Mucosa of stomach (tissue), 1 donor: Measurements from ENCODE around the gene KATNAL1.

Experiments used
- H3K27me3 ChIP-seq: one replicate; pipeline ENCODE4 v1.7.0; 2013; ENCODE audit warnings: mild to moderate bottlenecking, low read length; ENCODE audit not compliant: control insufficient read depth, insufficient read depth
- H3K36me3 ChIP-seq: one replicate; pipeline ENCODE4 v1.7.0; 2013; ENCODE audit warnings: low read length; ENCODE audit not compliant: control insufficient read depth, insufficient read depth
- H3K4me1 ChIP-seq: one replicate; pipeline ENCODE4 v1.7.0; 2013; ENCODE audit warnings: mild to moderate bottlenecking, low read length; ENCODE audit not compliant: control insufficient read depth, insufficient read depth
- H3K4me3 ChIP-seq: one replicate; pipeline ENCODE4 v1.7.0; 2013; ENCODE audit warnings: low read length
- H3K9ac ChIP-seq: one replicate; pipeline ENCODE4 v1.7.0; 2013; ENCODE audit warnings: mild to moderate bottlenecking, low read length, moderate library complexity
- H3K9me3 ChIP-seq: one replicate; pipeline ENCODE4 v1.7.0; 2013; ENCODE audit warnings: mild to moderate bottlenecking, low read length, moderate library complexity; ENCODE audit not compliant: control insufficient read depth
- donor health status: Pancreatic carcinoma.

The KATNAL1 gene

DNA sequence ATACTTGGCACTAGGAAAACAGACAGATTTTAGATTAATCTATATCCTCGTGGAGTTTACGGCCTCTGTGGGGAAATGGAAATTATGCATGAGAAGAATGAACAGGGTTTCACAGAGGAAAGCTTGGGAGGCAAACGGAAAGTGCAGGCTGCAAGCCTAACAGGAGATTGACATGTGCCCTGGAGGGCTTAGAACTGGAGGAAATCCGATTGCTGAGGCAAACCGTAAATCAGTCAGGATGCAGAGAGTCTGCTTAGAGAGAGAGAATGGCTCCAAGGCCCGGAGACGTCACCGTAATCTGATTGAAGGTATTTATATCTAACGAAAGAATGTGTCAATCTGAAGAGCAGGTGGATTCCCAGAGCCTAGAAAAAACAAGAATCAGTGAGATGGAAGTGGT is 143.2 kb downstream of the KATNAL1 start:
- Histone ChIP-seq H3K27me3 (no peaks in the 10 kb centered on the region), H3K4me1 (no peaks in the 10 kb centered on the region), H3K4me3 (no peak overlapping the region), H3K36me3 (no peaks in the 10 kb centered on the region), H3K9ac (no peak overlapping the region), H3K9me3 (no peaks in the 10 kb centered on the region)

DNA sequence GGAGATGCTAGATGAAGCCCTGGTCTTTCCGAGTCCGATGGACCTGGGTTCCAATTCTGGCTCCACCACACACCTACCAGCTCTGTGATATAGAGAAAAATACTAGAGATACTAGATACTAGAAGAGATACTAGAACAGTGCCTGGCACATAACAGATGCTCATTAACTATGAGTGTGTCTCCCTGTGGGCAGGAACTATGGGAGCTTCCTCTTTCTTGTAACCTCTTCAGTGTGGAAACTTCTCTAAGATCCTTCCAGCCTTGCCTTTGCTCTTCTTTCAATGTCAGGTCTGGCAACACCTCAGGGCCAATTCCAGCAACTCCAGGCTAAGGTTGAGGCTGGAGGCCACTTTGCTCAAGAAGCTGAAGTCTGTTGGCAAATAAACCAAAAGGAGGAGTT is 143.9 kb downstream of the KATNAL1 start:
- Histone ChIP-seq H3K27me3 (no peaks in the 10 kb centered on the region), H3K4me1 (no peaks in the 10 kb centered on the region), H3K9ac (no peak overlapping the region), H3K36me3 (no peaks in the 10 kb centered on the region), H3K4me3 (no peak overlapping the region), H3K9me3 (no peaks in the 10 kb centered on the region)

DNA sequence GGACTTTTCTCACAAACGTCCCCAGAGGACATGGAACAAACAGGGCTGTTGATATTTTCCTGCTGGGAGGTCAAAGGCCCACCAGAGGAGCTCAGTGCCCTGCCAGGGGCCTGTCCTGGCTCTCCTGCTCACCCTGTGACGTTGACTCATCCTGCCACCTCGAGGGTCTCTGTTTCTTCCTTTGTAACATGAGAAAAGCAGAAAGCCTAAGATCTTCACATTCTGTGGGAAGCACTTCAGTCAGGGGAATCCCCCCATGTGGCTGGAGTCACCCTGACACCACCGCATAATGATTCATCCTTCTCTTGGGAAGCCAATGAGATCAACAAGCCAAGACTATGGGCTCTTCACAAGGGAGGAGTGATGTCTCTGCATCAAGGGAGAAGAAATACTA is 147.9 kb downstream of the KATNAL1 start:
- Histone ChIP-seq H3K4me3 (no peak overlapping the region), H3K27me3 (no peaks in the 10 kb centered on the region), H3K9me3 (no peaks in the 10 kb centered on the region), H3K4me1 (no peaks in the 10 kb centered on the region), H3K9ac (no peak overlapping the region), H3K36me3 (no peaks in the 10 kb centered on the region)

DNA sequence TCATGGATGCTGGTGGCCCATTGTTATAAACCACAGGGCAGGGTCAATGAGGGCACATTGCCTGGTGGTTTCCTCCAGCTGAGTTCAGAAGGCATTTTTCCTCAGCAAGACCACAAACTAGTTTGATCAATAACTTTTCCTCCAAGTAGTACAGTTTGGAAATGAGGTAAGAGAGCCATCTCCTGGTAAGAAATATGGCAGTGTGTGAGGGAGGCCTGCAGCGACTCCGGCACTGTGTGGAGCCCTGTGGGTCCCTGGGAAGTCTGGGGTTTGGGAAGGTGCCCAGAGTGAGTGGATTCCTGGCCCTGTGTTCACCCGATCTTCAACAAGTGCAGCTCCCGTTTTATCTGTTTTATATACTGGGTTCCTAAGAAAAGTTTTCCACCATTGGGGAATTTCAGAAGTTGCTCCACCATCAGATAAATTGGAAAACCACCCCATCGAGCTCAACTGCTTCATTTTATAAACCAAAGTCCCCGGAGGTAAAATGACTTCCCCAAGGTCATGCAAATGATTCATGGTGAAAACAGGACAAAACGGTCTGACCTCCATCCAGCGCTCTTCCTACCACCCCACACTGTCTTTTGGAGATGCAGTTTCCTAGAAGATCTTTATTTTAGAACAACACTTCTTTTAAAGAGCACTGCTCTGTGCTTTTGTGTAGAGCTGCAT is 148.4 kb downstream of the KATNAL1 start:
- H3K9me3 ChIP-seq: no peaks in the 10 kb centered on the region

DNA sequence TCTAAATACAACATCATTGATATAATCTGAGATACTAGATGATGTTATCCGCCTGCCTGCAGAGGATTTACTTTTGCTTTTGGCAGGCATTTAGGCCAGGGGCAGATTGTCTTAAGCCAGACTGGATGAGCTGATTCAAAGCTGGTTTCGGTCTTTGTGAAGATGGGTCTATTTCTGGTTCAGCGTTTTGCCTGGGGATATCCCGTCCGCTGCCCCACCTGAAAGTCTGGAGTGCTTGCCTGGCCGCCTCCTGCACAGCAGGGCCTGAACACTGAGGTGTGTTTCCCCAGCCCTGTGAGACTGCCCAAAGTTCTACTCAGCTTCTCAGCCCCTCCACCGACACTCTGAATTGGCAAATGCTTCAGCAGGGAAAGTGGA is 149.7 kb downstream of the KATNAL1 start:
- no peak overlapping the region for H3K4me3 ChIP-seq
- H3K27me3 ChIP-seq: peaks cover 5% of the 10 kb centered on the region
- H3K9ac ChIP-seq: no peak overlapping the region
- H3K36me3 ChIP-seq: no peaks in the 10 kb centered on the region
- no peaks in the 10 kb centered on the region for H3K9me3 ChIP-seq
- H3K4me1 ChIP-seq: no peaks in the 10 kb centered on the region

More for the DNA sequence above, 148.4 kb downstream of the KATNAL1 start:
- Histone ChIP-seq H3K4me3 (no peak overlapping the region), H3K27me3 (peaks cover 4% of the 10 kb centered on the region), H3K4me1 (no peaks in the 10 kb centered on the region), H3K9ac (no peak overlapping the region), H3K36me3 (no peaks in the 10 kb centered on the region)

DNA sequence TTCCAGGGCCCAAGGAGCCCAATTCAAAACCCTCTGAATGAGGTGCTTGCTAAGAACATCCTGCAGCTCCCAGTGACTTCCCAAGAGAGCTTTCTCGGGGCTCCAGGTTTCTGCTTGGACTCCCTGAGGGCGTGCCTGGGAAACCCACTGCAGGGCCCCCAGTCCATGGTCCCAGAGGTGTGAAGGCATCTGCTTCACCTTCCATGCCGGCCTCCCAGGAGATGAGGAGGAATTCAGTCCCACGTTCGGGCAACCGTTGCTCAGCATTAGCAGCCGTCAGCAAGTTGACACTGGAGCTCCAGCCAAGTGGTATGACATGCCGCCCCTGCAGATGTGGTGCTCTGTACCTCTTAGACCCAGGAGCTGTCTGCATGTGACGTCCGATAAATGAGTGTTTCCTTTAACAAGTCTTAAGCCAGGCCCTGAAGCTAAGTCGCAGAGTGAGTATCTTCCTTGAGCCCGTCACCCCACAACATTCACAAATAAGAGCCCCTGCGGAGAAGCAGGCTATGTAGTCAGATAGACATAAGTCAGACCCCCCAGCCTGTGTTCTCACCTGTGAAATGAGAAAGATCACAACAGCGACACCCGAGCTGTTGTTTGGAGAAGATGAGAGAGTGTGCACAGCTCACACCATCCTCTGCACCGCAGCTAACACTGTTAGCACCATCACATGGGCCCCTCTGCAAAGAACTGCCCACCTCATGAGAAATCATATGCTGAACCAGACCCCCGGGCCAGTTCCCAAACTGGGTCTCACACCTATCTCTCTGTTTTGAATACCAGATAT is 150.3 kb downstream of the KATNAL1 start:
- no peak overlapping the region for H3K4me3 ChIP-seq
- no peaks in the 10 kb centered on the region for H3K9me3 ChIP-seq
- H3K36me3 ChIP-seq: no peaks in the 10 kb centered on the region
- peaks cover 5% of the 10 kb centered on the region for H3K27me3 ChIP-seq
- H3K4me1 ChIP-seq: no peaks in the 10 kb centered on the region
- H3K9ac ChIP-seq: no peak overlapping the region

DNA sequence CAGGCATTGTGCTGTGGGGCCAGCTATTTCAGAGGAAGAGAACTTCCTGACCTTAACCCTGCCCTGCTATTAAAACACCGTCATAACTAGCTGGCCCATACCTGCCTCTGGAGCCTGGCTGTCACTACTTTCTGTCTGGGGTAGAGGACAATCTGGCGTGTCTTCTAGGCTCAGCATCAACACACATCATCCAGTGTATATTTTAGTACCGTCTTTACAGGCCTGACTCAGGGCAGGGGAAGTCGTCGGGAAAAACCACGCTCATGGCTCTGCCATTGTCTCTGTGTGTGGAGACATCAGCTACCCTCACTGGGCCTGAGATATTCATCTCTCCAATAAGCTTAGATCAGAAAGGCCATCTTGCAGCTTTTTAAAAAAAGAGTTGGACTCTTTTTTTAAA is 151.1 kb downstream of the KATNAL1 start:
- Histone ChIP-seq H3K9ac (no peak overlapping the region), H3K36me3 (no peaks in the 10 kb centered on the region), H3K4me3 (no peak overlapping the region), H3K27me3 (peaks cover 5% of the 10 kb centered on the region), H3K9me3 (no peaks in the 10 kb centered on the region), H3K4me1 (no peaks in the 10 kb centered on the region)

DNA sequence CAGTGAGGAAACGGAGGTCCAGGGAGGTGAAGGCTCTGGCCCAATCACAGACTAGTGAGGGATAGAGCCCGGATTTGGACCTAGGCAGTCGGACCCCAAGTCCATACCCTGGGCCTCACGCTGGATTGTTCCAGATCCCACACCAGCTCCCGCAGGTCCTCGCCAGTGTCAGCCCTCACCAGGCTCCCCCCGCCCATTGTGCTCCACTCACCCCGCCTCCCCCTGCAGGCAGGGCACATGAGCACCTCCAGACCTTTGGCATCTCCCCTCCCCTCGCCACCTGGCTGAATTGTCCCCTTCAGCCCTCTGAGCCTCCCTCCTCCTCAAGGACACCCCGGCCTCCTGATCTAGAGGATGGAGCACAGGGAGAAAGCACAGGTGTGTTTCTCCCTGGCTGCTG is 152.4 kb downstream of the KATNAL1 start:
- H3K9ac ChIP-seq: no peak overlapping the region
- no peaks in the 10 kb centered on the region for H3K4me1 ChIP-seq
- H3K27me3 ChIP-seq: peaks cover 5% of the 10 kb centered on the region
- no peaks in the 10 kb centered on the region for H3K9me3 ChIP-seq
- H3K36me3 ChIP-seq: no peaks in the 10 kb centered on the region
- no peak overlapping the region for H3K4me3 ChIP-seq

DNA sequence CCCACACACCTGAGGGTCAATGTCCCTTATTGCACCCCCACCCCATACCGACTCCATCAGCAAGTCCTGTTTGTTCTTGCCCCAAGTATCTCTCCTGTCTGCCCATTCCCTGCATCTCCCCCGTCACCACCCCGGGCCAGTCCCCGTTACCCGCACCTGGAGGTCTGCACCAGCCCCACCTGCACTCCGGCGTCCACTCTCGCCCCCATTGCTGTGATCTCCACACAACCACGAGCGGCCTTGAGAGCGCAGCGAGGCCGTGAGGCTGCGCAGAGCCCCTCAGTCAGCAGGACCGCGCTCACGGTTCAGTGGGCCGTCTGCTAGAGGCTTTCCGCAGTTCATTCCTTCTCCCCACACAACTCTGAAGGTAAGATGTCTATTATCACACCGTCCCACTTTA is 152.8 kb downstream of the KATNAL1 start:
- no peak overlapping the region for H3K4me3 ChIP-seq
- H3K4me1 ChIP-seq: no peaks in the 10 kb centered on the region
- peaks cover 5% of the 10 kb centered on the region for H3K27me3 ChIP-seq
- no peaks in the 10 kb centered on the region for H3K36me3 ChIP-seq
- H3K9ac ChIP-seq: no peak overlapping the region
- no peaks in the 10 kb centered on the region for H3K9me3 ChIP-seq

DNA sequence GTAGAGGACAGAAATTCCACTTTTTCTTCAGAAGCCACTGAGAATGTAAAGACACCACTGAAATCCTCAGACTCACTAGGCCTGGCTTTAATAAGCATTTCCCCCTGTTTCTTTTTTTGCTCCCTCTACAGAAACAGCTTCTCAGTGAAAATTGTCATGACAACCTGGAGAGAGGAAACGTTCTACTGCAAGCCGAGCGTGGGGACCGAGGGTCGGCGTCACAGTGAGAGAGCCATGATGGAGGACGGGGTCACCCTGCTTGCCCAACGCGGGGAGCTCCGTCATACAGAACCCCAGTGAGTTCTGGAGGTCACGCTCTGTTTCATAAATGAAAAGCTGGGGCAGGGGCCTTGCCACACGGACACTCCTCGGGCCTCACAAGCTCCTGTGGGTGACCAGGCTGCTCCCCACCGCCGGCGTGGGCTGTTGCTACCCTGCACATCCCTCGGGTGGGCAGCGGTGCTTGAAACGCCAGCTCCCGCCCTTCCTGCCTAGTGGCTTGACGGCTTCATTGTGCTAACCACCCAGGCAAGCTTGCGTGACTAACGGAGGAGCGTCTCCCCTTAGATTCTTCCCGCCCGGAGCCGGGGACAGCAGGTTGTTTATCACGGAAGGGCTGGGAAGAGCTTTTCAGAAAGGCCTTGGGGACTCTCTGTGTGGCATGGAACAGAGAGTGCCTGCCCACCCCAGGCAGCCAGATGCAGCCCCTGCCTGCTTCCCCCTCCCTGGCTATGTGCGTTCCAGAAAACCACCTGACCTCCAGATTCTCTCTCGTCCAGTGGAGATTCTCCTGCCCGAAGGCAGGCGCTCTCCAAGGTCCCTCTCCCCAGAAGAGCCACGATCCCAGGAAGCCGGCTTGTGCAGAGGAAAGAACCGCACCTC is 153.6 kb downstream of the KATNAL1 start:
- Histone ChIP-seq H3K9me3 (no peaks in the 10 kb centered on the region), H3K9ac (no peak overlapping the region), H3K4me1 (no peaks in the 10 kb centered on the region), H3K36me3 (no peaks in the 10 kb centered on the region), H3K4me3 (no peak overlapping the region), H3K27me3 (peaks cover 5% of the 10 kb centered on the region)
